ENCODE data around the gene AADAT. TPM values are rescaled to one million over a fixed set of nuclear protein-coding genes. Genes with fewer than 3 reads are reported as not detected.

AADAT gene
- total RNA-seq, 1 experiment from 2014 or later: 5.4 TPM

- DNase-seq (ENCODE audit: low spot score): peak; percentile 18
- TF ChIP-seq EZH2 (IDR thresholded peaks at IDR 0.05; ENCODE audit: borderline replicate concordance, low read depth, low read length, poor library complexity, severe bottlenecking) (no peak), CTCF (conservative IDR thresholded peaks at IDR 0.05; ENCODE audit: low read depth, low read length) (no peak)
- Histone ChIP-seq H3K27ac (ENCODE audit: low read depth, low read length, poor library complexity, severe bottlenecking) (no peak overlapping the region), H3K9me3 (ENCODE audit: low read depth, low read length, poor library complexity, severe bottlenecking) (no peaks in the 10 kb centered on the region), H3K4me1 (ENCODE audit: insufficient read depth, low read length, poor library complexity, severe bottlenecking) (peaks cover 3% of the 10 kb centered on the region), H3K4me3 (ENCODE audit: low read depth, low read length, poor library complexity, severe bottlenecking) (peak overlapping the region; percentile 64), H3K36me3 (ENCODE audit: insufficient read depth, low read length, poor library complexity, severe bottlenecking) (no peaks in the 10 kb centered on the region), H3K27me3 (replicated peaks; ENCODE audit: insufficient read depth, low read depth, low read length, poor library complexity) (peaks cover 12% of the 10 kb centered on the region)
- POLR2A ChIA-PET (ENCODE audit: low non-redundant PET): no interaction called here
- BruUV-seq (replicated peaks): no TSS peak
- intact Hi-C loops (cut with micrococcal nuclease; ENCODE audit: unreplicated experiment): loop anchor here (5.0 kb wide), 1 partner anchor 413 kb away; the partner anchor contains the start of gene NEK1
- CTCF ChIA-PET: interaction anchor here (0.6 to 1.0 kb wide), 4 partner anchors 24 to 216 kb away, joined by 3 to 4 read pairs (median 3); no protein-coding TSS in a partner anchor
Observed at GRCh38 chr4:170025523-170026252, 64.1 kb downstream of the AADAT start.

- no peak for TF ChIP-seq CTCF (conservative IDR thresholded peaks at IDR 0.05; ENCODE audit: low read depth, low read length)
- TF ChIP-seq EZH2 (IDR thresholded peaks at IDR 0.05; ENCODE audit: borderline replicate concordance, low read depth, low read length, poor library complexity, severe bottlenecking): no peak
- BruUV-seq (replicated peaks): no TSS peak
- Histone ChIP-seq H3K27me3 (replicated peaks; ENCODE audit: insufficient read depth, low read depth, low read length, poor library complexity) (peaks cover 12% of the 10 kb centered on the region), H3K36me3 (ENCODE audit: insufficient read depth, low read length, poor library complexity, severe bottlenecking) (no peaks in the 10 kb centered on the region), H3K9me3 (ENCODE audit: low read depth, low read length, poor library complexity, severe bottlenecking) (no peaks in the 10 kb centered on the region), H3K4me3 (ENCODE audit: low read depth, low read length, poor library complexity, severe bottlenecking) (no peak overlapping the region), H3K27ac (ENCODE audit: low read depth, low read length, poor library complexity, severe bottlenecking) (no peak overlapping the region), H3K4me1 (ENCODE audit: insufficient read depth, low read length, poor library complexity, severe bottlenecking) (no peaks in the 10 kb centered on the region)
- no peak for DNase-seq (ENCODE audit: low spot score)
- ChIA-PET POLR2A (ENCODE audit: low non-redundant PET) (no interaction called here), CTCF (no interaction called here)
- intact Hi-C loops (cut with micrococcal nuclease; ENCODE audit: unreplicated experiment): no loop called here
Observed at GRCh38 chr4:170022211-170022610, 67.5 kb downstream of the AADAT start.

GRCh38 chr4:170017252-170017651 lies 72.5 kb downstream of the AADAT start:
- no peaks in the 10 kb centered on the region for H3K27me3 ChIP-seq (replicated peaks; ENCODE audit: insufficient read depth, low read depth, low read length, poor library complexity)
- intact Hi-C loops (cut with micrococcal nuclease; ENCODE audit: unreplicated experiment): no loop called here
- no peaks in the 10 kb centered on the region for H3K4me1 ChIP-seq (ENCODE audit: insufficient read depth, low read length, poor library complexity, severe bottlenecking)
- TF ChIP-seq CTCF (conservative IDR thresholded peaks at IDR 0.05; ENCODE audit: low read depth, low read length) (no peak), EZH2 (IDR thresholded peaks at IDR 0.05; ENCODE audit: borderline replicate concordance, low read depth, low read length, poor library complexity, severe bottlenecking) (no peak)
- CTCF ChIA-PET: no interaction called here
- H3K27ac ChIP-seq (ENCODE audit: low read depth, low read length, poor library complexity, severe bottlenecking): no peak overlapping the region
- H3K4me3 ChIP-seq (ENCODE audit: low read depth, low read length, poor library complexity, severe bottlenecking): no peak overlapping the region
- no peaks in the 10 kb centered on the region for H3K36me3 ChIP-seq (ENCODE audit: insufficient read depth, low read length, poor library complexity, severe bottlenecking)
- H3K9me3 ChIP-seq (ENCODE audit: low read depth, low read length, poor library complexity, severe bottlenecking): no peaks in the 10 kb centered on the region
- DNase-seq (ENCODE audit: low spot score): no peak
- no TSS peak for BruUV-seq (replicated peaks)
- POLR2A ChIA-PET (ENCODE audit: low non-redundant PET): no interaction called here

Data from A673 (cell line).